Urinary bladder (tissue), 4 donors: ENCODE measurements around the gene BCL2L13. TPM values are rescaled to one million over a fixed set of nuclear protein-coding genes. Genes with fewer than 3 reads are reported as not detected.
"Not testable (repeated sequence)": the region's sequence is repeated elsewhere in the genome, so short reads cannot be mapped to it uniquely, and the experiment has no call there.

Experiments used
- DNase-seq: peaks from one replicate; pipeline ENCODE4 v3.0.0-alpha.2; 2015; ENCODE audit errors: extremely low spot score
- H3K27ac ChIP-seq: one replicate; pipeline ENCODE4 v1.5.1; 2013; ENCODE audit warnings: low read depth, mild to moderate bottlenecking, moderate library complexity
- H3K36me3 ChIP-seq: one replicate; pipeline ENCODE4 v1.6.1; 2013; ENCODE audit warnings: mild to moderate bottlenecking, moderate library complexity; ENCODE audit not compliant: insufficient read depth
- H3K4me1 ChIP-seq: one replicate; pipeline ENCODE4 v1.6.1; 2013; ENCODE audit warnings: mild to moderate bottlenecking, moderate library complexity; ENCODE audit not compliant: insufficient read depth
- H3K4me3 ChIP-seq: one replicate; pipeline ENCODE4 v1.5.1; 2013; ENCODE audit warnings: low read depth, low read length
- WGBS: extraction: QIAGEN DNeasy Blood & Tissue Kit; methylation state at CpG from one replicate; pipeline ENCODE4 v1.1.7; 2013; 5-methylcytosine and 5-hydroxymethylcytosine counted together
- polyA plus RNA-seq: library from polyadenylated mRNA; stranded (reverse); fragments of 200-250 nt; gene quantifications from one replicate; pipeline ENCODE4 v1.2.3, GENCODE V29; 2013
- total RNA-seq: library from RNA; depleted of rRNA; stranded (reverse); fragments of >200 nt; gene quantifications from one replicate; pipeline ENCODE4 v1.2.3, GENCODE V29; 2014
- donor health status: healthy with polysubstance abuse.
- donor health status: healthy.

The BCL2L13 gene
- total and polyA plus RNA-seq, 2 donors = 35.0 to 40.1 TPM

DNA sequence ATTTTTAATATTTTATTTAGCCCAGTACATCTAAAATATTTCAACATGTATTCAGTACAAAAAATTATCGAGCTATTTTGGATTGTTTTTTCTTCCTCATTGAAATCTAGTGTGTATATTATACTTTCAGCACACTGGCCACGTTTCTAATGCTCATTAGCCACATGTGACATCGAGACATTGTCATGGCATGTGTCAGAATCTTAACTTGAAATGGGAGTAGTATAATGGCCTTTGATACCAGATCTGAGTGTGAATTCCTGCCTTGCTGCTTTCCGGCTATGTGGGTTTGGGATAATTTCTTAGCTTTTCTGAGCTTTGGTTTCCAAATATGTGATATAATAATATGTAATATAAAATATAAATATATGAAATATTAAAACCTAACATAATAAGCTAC lies 54.3 kb downstream of the BCL2L13 start:
- H3K4me1 ChIP-seq = no peaks in the 10 kb centered on the region
- H3K36me3 ChIP-seq = peaks cover 3% of the 10 kb centered on the region
- no peak overlapping the region for H3K27ac ChIP-seq
- no peak for DNase-seq
- 92% methylated on average over 4 of the region's 4 CpGs for WGBS
- H3K4me3 ChIP-seq = no peak overlapping the region

DNA sequence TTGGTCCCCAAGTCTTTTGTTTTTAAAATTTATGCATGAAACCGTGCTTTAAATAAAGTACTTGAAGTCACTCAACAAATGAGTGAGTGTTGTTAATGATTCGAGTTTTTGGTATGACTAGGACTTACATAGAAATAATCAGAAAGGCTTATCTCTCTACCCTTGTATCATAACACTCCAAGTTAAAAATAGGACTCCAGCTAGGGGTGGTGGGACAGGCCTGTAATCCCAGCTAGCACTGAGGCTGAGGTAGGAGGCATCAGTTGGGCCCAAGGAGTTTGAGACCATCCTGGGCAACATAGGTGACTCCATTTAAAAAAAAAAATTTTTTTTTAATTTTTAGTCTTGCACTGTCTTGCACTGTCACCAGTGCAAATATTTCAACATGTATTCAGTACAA lies 55.6 kb downstream of the BCL2L13 start:
- 76% methylated on average over 2 of the region's 2 CpGs for WGBS
- H3K4me3 ChIP-seq = no peak overlapping the region
- H3K27ac ChIP-seq = no peak overlapping the region
- H3K4me1 ChIP-seq = no peaks in the 10 kb centered on the region
- no peak for DNase-seq
- peaks cover 3% of the 10 kb centered on the region for H3K36me3 ChIP-seq

DNA sequence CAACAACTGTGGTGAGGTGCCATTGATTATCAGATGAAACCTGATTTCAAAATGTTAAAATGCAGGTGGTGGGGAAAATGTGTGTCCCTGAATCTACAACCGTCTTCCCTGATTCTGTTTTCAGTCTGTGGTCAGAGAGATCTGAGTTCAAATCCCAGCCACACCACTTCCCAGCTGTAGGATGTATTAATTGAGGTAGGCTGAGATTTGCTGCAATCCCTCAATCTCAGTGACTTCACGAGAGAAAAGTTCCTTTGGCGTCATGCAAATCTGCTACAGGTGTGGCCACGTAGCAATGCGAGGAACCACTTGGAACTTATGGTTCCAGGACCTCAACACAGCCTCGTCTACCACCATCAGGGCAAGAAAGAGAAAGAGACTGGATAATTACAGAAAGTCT lies 56.2 kb downstream of the BCL2L13 start:
- Histone ChIP-seq H3K4me1 (no peaks in the 10 kb centered on the region), H3K4me3 (no peak overlapping the region), H3K36me3 (peaks cover 3% of the 10 kb centered on the region), H3K27ac (no peak overlapping the region)
- 89% methylated on average over 6 of the region's 6 CpGs for WGBS
- DNase-seq = no peak

DNA sequence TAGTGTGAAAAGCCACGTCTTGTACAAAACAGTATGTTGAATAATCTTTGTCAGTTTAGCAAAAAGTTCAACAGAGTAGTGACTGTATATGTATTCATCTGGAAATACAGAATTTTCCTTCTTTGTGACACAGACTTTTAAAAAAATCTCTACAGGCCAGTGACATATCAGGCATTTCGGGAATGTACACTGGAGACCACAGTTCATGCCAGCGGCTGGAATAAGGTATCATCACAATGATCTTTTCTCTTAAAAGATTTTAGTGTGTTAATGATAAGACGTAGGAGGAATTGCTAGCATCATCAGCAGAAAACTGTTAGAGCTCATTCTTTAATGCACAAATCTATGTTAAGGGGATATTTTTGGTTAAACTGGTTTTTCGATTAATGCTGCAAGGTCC lies 57.4 kb downstream of the BCL2L13 start:
- Histone ChIP-seq H3K27ac (no peak overlapping the region), H3K4me3 (no peak overlapping the region), H3K4me1 (no peaks in the 10 kb centered on the region), H3K36me3 (peaks cover 5% of the 10 kb centered on the region)
- 91% methylated on average over 5 of the region's 5 CpGs for WGBS
- no peak for DNase-seq

DNA sequence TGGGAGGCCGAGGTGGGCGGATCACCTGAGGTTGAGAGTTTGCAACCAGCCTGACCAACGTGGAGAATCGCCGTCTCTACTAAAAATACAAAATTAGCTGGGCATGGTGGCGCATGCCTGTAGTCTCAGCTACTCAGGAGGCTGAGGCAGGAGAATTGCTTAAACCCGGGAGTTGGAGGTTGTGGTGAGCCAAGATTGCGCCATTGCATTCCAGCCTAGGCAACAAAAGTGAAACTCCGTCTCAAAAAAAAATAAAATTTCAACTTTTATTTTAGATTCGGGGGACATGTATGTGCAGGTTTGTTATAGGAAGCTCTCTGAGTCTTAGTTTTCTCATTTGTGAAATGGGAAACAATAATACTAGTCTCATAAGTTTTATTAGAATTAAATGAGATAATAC lies 58.6 kb downstream of the BCL2L13 start:
- 96% methylated on average over 10 of the region's 10 CpGs for WGBS
- not testable (repeated sequence) for H3K4me3 ChIP-seq, DNase-seq, H3K4me1 ChIP-seq, H3K27ac ChIP-seq, H3K36me3 ChIP-seq

DNA sequence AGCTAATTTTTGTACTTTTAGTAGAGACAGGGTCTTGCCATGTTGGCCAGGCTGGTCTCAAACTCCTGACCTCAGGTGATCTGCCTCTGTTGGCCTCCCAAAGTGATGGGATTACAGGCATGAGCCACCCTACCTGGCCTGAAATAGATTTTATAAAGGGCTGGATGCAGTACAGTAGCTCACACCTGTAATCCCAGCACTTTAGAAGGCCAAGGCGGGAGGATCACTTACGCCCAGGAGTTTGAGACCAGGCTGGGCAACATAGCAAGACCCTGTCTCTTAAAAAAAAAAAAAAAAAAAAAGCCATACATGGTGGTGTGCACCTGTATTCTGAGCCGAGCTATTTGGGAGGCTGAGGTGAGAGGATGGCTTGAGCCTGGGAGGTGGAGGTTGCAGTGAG lies 59.7 kb downstream of the BCL2L13 start:
- H3K4me3 ChIP-seq, H3K36me3 ChIP-seq, H3K4me1 ChIP-seq, DNase-seq, H3K27ac ChIP-seq: not testable (repeated sequence)
- WGBS = 96% methylated on average over 3 of the region's 3 CpGs

DNA sequence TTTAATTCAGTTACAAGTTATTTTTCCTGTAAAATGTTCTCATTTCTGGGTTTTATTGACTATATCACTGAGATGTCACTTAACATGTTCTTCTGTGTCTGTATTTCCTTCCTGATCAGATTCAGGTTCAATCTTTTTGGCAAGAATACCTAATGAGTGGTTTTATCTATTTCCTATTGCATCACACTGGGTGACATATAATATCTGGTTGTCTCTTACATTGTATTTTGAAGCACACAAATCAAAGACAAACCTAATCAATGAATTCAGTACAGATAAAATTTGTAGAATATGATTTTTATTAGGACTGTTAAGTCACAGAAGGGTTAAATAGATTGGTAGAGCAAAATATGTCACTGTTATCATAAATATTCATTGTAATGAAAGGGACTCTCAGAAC lies 60.4 kb downstream of the BCL2L13 start:
- DNase-seq = no peak
- no peak overlapping the region for H3K4me3 ChIP-seq
- H3K4me1 ChIP-seq = no peaks in the 10 kb centered on the region
- peaks cover 2% of the 10 kb centered on the region for H3K36me3 ChIP-seq
- no peak overlapping the region for H3K27ac ChIP-seq

DNA sequence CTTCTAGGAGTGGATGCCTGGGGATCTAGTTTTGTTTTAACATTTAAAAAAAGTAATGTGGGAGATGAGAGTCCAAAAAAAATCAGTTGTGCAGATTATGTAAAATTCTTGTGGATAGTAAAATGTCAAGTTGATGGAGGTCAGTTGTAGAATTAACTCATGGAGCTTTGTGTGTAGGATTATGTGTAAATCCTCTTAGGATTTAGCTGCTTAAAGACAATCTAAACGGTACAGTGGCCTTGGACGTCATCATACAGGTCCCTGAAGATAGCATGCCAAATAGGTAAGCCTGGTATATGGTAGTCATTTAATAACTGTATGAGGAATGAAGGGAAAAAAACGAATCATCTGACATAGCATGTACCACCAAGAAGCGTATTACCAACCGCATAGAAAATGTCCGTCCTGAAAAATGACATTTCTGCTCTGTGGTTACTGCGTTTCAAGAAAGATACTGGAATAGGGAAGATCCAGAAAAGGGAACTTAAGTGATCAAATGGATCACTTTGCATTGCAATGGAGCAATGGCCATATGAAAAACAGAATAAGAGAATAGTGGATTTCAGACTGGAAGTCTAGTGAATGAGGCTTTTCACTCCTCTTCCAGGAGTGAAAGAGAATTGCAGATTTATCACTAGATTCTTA lies 61.3 kb downstream of the BCL2L13 start:
- Histone ChIP-seq H3K4me1 (no peaks in the 10 kb centered on the region), H3K36me3 (peaks cover 2% of the 10 kb centered on the region), H3K27ac (no peak overlapping the region), H3K4me3 (no peak overlapping the region)
- DNase-seq = no peak
- WGBS = 50% methylated on average over 7 of the region's 7 CpGs

DNA sequence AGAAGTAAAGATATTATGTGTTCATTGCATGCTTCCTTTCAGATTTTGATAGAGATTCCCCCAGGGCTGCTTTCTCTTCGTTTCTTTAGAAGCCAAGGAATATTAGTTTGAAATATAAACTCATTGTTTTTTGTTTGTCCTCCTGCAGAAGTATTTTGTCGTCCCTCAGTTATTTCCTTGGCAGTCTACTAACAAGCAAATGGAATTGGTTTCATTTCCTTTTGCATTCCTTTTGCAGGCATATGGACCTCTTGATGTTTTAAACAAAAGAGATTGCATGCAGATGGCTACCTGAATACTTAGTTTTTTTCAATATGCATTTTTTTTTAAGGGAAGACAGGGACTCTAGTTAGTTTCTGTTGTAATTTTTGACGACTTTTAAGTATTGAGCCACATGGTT lies 62.2 kb downstream of the BCL2L13 start:
- H3K27ac ChIP-seq = no peak overlapping the region
- H3K4me1 ChIP-seq = no peaks in the 10 kb centered on the region
- WGBS = 35% methylated on average over 3 of the region's 3 CpGs
- no peak overlapping the region for H3K4me3 ChIP-seq
- peaks cover 2% of the 10 kb centered on the region for H3K36me3 ChIP-seq
- DNase-seq = no peak

DNA sequence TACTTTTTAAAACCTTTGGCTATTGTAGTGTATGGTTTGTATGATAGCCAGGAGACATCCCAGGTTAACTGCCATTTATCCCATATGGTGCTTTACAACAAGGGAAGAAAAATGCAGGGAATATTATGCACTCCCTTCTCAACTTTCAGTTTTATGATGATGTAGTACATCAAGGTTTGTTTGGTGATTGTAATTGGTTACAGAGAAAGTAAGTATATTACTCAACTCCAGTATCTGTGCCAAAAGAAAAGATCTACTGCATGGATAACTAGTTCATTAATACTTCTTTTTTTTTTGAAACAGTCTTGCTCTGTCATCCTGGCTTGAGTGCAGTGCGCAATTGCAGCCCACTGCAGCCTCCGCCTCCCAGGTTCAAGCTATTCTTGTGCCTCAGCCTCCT lies 65.3 kb downstream of the BCL2L13 start:
- no peak for DNase-seq
- WGBS = 98% methylated on average over 2 of the region's 2 CpGs
- Histone ChIP-seq H3K4me3 (no peak overlapping the region), H3K4me1 (no peaks in the 10 kb centered on the region), H3K36me3 (peaks cover 2% of the 10 kb centered on the region), H3K27ac (no peak overlapping the region)

DNA sequence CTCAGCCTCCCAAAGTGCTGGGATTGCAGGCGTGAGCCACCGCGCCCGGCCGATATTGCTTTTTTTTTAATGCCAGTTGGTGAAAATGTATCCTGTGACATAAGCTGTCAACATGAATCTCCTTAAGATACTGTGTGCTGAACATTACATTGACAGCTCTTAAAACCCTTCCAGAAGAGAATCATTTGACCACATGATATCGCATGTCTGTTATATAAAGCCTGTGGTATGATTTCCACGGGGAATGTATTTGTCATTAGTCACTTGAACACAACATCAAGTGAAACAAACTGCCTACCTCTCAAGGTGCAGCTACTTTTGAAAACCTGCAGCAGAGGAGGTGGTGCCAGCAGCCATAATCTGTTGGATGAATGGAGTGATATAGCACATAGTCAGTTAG lies 67.0 kb downstream of the BCL2L13 start:
- Histone ChIP-seq H3K4me1 (no peaks in the 10 kb centered on the region), H3K36me3 (no peaks in the 10 kb centered on the region), H3K27ac (no peak overlapping the region), H3K4me3 (no peak overlapping the region)
- WGBS = 97% methylated on average over 7 of the region's 7 CpGs
- no peak for DNase-seq

DNA sequence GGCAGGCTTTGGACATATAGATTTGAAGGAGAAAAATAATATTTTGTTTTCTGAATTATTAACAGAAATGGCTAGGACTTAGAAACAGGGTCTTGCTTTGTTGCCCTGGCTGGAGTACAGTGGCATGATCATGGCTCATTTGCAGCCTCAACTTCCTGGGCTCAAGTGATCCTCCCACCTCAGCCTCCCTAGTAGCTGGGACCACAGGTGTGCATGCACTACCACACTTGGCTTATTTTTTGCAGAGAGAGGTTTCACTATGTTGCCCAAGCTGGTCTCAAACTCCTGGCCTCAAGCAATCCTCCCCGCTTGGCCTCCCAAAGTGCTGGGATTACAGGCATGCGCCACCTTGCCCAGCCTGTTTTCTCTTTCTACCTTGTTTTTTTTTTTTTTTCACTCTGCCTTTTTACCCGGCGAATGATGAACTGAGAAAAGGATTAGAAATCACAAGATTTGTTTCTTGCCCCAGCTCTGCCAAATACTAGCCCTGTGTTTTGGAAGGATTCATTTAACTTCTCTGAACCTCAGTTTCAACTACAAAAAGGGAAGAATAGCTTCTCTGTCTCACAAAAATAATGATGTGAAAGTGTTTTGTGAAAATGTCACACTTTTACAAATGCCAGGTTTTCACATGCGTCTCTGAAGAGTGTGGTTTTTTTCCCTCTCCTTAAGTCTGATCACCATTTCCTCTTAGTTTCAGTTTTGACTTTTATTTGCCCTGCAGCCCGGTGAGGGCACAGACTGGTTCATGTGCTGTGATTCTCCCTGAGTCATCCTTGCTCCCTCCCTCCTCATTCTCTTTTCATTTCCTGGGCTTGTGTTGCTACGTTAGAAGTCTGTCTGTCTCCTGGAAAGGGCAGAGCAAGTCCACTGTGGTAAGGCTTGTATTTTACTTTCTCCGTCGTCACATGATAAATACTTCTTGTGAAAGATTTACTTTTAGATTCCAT lies 67.7 kb downstream of the BCL2L13 start:
- 32% methylated on average over 9 of the region's 9 CpGs for WGBS
- H3K4me3 ChIP-seq = no peak overlapping the region
- no peaks in the 10 kb centered on the region for H3K36me3 ChIP-seq
- H3K27ac ChIP-seq = no peak overlapping the region
- no peaks in the 10 kb centered on the region for H3K4me1 ChIP-seq
- peak; percentile 50 for DNase-seq

DNA sequence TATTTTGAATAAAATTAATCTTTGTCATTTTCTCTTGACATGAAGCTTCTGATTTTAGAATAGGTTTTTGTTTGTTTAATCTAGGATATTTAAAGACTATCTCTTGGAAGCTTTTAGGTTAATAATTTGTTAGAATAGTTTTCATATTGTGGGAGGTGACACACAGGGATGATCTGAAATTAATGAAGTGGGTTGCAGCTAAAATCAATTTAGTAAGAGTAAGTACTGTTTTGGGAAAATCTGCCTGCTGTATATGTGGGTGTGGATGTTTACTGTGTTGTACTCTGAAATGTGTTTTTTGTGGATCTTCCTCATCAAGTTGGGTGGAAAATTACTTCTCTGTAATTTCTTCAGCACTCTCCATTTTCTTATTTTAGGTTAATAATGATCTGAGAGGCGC lies 68.4 kb downstream of the BCL2L13 start:
- H3K4me1 ChIP-seq = no peaks in the 10 kb centered on the region
- H3K27ac ChIP-seq = peak overlapping the region; percentile 18
- H3K4me3 ChIP-seq = no peak overlapping the region
- H3K36me3 ChIP-seq = no peaks in the 10 kb centered on the region
- DNase-seq = no peak
- 94% methylated on average over 1 of the region's 1 CpG for WGBS

DNA sequence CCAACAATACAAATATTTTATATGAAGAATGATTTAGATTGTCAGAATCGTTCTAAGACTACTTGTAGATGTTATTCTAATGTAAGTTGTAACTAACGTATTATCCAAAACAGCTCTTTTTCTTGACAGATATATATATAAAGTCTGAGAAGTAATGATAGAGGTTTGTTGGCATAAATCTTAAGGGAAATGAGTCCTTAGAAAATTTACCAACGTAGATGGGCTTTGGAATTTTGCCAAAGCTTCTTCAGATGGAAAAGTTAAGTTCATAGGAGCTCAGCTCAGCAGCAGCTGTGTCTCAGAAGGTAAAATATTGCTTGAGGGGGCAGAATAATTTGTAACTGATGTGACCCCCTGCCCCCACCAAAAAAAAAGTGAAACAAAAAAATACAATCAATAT lies 69.0 kb downstream of the BCL2L13 start:
- Histone ChIP-seq H3K4me1 (no peaks in the 10 kb centered on the region), H3K27ac (peak overlapping the region; percentile 18), H3K36me3 (no peaks in the 10 kb centered on the region), H3K4me3 (no peak overlapping the region)
- WGBS = 52% methylated on average over 3 of the region's 3 CpGs
- no peak for DNase-seq
